Measurements from ENCODE around the gene ZNF416.

The ZNF416 gene

GRCh38 chr19:57537953-57538547 lies 40.7 kb downstream of the ZNF416 start:
- H3K4me3 ChIP-seq (ENCODE audit: control insufficient read depth, low read depth, low read length): no peak overlapping the region
- no peak for TF ChIP-seq CTCF (conservative IDR thresholded peaks at IDR 0.05; ENCODE audit: control insufficient read depth, insufficient read depth, low read depth, low read length)
- peak; percentile 6 for DNase-seq (ENCODE audit: low read depth)

GRCh38 chr19:57527136-57527881 lies 51.4 kb downstream of the ZNF416 start, which contains the start of gene ZNF549:
Gene ZNF549 (plus strand): TSS chr19:57527356. CDS start chr19:57527574, 218 bp downstream.
- no peak for TF ChIP-seq CTCF (conservative IDR thresholded peaks at IDR 0.05; ENCODE audit: control insufficient read depth, insufficient read depth, low read depth, low read length)
- peak within 1 kb of the TSS; percentile 95 for H3K4me3 ChIP-seq (ENCODE audit: control insufficient read depth, low read depth, low read length)
- peak; percentile 88 for DNase-seq (ENCODE audit: low read depth)

All from fibroblast of mammary gland (primary cell).